ENCODE measurements around the gene CHD2.

Gene CHD2

DNA sequence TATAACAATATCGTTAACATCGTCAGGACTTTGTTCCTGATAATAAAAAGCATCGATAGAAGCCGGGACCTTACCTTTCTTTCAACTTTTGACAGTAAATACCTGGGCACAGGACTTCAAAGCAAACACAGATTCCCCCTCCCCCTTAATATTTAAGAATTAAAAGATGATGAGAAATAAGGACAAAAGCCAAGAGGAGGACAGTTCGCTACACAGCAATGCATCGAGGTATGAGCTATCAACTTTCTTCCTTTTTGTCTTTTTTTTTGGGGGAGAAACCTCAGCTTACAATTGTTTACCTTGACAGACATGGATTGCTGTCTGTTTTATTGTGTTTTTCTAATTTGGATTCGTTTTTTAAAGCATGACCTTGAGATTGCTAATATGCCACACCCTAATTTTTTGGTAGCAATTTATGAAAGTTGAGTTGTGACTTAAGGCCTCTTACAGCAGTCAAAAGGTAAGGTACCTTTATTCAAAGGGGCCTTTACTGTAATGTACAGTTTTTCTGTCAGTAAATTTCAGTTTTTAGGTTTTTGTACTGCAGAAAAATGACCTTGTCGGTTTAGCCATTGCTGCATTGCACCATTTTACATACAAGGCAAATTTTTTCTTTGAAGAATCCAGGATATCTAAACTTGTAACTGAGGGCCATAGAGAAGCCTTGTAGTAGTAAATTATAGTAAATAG, 1.1 kb downstream of the CHD2 start:
- no peak for DNase-seq (ENCODE audit: low read depth)
- TF ChIP-seq, protein P1, sequence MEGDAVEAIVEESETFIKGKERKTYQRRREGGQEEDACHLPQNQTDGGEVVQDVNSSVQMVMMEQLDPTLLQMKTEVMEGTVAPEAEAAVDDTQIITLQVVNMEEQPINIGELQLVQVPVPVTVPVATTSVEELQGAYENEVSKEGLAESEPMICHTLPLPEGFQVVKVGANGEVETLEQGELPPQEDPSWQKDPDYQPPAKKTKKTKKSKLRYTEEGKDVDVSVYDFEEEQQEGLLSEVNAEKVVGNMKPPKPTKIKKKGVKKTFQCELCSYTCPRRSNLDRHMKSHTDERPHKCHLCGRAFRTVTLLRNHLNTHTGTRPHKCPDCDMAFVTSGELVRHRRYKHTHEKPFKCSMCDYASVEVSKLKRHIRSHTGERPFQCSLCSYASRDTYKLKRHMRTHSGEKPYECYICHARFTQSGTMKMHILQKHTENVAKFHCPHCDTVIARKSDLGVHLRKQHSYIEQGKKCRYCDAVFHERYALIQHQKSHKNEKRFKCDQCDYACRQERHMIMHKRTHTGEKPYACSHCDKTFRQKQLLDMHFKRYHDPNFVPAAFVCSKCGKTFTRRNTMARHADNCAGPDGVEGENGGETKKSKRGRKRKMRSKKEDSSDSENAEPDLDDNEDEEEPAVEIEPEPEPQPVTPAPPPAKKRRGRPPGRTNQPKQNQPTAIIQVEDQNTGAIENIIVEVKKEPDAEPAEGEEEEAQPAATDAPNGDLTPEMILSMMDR (IDR thresholded peaks at IDR 0.05; ENCODE audit: insufficient read depth, low read depth, low read length, missing control alignments) = no peak
- peak overlapping the region; percentile 87 for H3K4me3 ChIP-seq (ENCODE audit: low read length)

DNA sequence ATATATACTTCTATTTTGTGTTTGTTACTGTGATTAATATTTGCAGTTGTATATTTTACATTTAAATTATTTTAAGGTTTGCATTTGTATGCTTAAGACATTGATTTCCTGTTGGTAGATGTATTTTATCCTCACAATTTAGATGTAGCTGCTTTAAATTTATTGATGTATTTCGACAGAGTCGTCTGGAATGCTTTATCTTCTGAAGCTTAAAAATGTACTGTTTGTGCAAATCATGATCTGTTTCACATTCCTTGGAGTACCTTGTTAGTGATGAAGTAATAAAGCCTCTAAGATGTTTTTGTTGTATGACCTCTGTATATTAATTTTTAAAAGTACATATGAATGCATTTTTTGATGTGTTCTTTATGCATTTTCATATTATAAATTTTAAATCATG, 1.9 kb downstream of the CHD2 start:
- peak overlapping the region; percentile 87 for H3K4me3 ChIP-seq (ENCODE audit: low read length)
- DNase-seq (ENCODE audit: low read depth) = no peak
- TF ChIP-seq, protein P1 (IDR thresholded peaks at IDR 0.05; ENCODE audit: insufficient read depth, low read depth, low read length, missing control alignments) = no peak

DNA sequence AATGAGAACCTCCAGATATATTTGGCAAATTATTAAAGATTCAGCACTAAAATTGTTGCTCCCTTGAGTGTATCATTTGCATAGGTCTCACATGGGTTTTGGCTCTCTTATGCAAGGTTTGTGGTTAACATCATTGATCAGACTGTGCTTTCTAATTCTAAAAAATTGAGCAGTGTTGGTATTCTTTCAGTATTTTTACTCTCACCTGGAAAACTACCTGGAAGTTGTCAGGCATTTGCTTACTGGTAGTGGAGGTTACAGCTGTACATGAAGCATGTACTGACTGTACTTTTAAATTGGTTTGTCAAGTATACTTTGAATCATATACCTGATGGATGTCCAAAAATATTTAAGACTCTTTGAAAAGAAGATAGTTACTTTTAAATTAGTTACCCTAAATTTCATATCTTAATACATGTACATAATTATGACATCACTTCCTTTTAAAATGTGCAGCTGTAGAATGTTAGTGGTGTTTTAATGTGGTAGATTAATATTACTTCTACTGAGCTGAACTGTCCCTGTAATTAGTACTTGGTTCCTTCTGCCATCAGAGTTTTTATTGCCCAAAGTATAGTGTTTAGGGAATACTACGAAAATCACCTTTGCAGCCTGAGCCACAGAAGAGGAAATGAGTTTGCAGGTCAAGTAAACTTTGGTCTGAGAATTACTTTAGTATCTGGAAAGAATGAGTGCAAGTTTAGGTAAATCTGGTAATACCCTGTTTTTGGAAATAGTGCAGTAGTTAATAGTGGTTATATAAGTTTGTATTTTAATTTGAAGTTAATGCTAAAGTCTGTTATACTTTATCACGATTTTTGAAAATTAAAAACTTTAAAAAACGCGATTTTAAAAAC, 2.8 kb downstream of the CHD2 start:
- TF ChIP-seq, protein P1 (IDR thresholded peaks at IDR 0.05; ENCODE audit: insufficient read depth, low read depth, low read length, missing control alignments) = no peak
- H3K4me3 ChIP-seq (ENCODE audit: low read length) = peak overlapping the region; percentile 87
- DNase-seq (ENCODE audit: low read depth) = no peak

DNA sequence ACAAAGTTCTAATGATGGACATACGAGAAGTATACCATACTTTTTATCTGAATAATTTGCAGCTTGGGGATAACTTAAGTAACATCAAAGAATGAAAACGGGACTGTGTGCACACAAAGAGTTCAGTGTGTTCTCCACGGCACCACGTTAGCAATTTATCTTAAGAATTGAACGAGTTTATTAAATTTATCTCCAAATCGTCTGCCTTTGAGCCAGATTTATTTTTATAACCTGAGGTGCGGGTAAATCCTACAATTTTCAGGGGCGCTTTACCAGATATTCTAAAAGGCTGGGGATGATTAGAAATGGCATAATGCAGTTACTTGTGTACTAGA, 3.5 kb downstream of the CHD2 start:
- DNase-seq (ENCODE audit: low read depth) = no peak

DNA sequence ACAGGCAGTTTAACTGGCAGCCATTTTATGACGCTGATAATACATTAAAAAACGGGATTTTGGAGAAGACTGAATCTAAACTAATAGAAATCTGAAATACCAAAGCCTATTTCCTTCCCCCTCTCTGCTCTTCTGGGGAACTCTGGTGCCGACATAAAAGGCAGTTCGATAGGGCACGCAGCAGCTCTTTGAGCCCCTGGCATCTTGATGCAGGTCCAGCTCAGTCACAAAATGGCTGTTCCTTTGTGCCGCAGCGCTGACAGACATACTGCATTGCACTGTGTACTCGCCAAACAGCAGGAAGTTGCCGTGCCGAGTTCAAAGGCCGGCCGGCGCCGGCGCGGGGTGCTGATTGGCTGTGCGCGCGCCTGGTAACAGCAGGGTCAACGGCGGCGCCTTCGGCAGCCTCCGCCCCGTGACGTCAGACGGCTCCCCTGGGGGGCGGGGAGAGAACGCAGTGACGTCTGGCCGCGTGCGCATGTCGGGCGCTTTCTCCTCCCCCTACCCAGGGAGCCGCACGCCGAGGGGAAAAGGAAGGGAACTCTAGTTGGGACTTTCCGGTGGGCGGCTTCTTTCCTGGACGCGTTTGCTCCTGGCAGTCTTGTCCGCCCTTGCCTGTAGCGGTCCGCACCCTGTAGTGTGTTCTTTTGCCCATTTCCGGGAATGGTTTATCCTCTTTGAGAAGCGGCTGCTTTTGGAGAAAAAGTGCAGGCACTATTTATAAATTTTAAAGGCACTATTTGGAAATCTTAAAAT, 4.0 kb downstream of the CHD2 start:
- H3K4me3 ChIP-seq (ENCODE audit: low read length) = peak overlapping the region; percentile 87
- DNase-seq (ENCODE audit: low read depth) = peak; percentile 99
- TF ChIP-seq, protein P1 (IDR thresholded peaks at IDR 0.05; ENCODE audit: insufficient read depth, low read depth, low read length, missing control alignments) = no peak

More for the DNA sequence above, 3.5 kb downstream of the CHD2 start:
- H3K4me3 ChIP-seq (ENCODE audit: low read length) = peak overlapping the region; percentile 87
- TF ChIP-seq, protein P1 (IDR thresholded peaks at IDR 0.05; ENCODE audit: insufficient read depth, low read depth, low read length, missing control alignments) = no peak

DNA sequence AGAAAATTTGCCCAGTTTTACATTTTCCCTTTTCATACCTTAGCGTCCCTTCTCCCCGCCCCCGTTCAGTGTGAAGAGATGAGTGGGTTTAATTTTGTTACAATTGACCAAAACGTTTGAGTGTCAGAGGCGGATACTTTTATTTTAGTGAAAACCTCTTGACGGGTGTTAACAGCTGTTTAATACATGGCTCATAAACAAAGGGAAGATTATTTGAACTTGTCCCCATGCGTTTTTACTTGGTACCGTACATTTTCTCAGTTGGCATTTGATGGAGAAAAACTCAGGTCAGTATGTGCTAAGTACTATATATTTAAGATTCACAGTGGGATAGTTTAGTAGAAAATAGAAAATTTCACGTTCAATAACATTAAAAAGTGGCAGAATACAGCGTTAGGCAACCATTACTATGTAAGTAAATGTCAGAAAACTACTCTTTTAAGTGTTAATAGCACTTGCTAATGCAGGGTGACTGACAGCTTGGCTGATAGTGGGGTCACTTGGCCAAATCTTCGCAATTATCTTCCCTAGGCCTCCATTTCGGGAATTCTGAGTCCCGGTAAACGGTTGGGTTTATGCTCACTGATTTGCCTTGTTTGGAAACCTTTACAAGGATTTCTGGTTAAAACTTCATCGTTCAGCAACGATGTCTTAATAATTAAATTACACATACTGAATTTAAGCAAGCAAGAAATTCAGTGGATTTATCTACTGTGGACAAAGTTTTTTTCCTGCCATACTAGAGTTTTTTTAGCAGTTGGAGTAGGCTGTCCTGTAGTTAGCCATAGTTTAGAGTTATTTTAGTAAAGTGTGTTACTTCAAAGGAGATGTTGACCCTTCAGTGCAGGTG, 4.8 kb downstream of the CHD2 start:
- TF ChIP-seq, protein P1 (IDR thresholded peaks at IDR 0.05; ENCODE audit: insufficient read depth, low read depth, low read length, missing control alignments) = no peak
- DNase-seq (ENCODE audit: low read depth) = no peak
- H3K4me3 ChIP-seq (ENCODE audit: low read length) = peak overlapping the region; percentile 54

All from epithelial cell of esophagus (primary cell).